H1 (cell line): ENCODE data around the gene MUC2. TPM values are rescaled to one million over a fixed set of nuclear protein-coding genes. Genes with fewer than 3 reads are reported as not detected.
A peak's percentile ranks its signal among the peaks of the same experiment; 100 is the strongest.

Source experiments
- CTCF ChIA-PET: fragments of 300-600 bp; sonication (Branson Sonifier 250); formaldehyde crosslinking; loops from one replicate; lab custom pipeline; 2021; ENCODE audit not compliant: partially characterized antibody; lab: Charles Lee
- POLR2A ChIA-PET: fragments of 300-600 bp; sonication (Branson Sonifier 250); formaldehyde crosslinking; loops from one replicate; lab custom pipeline; 2021; ENCODE audit warnings: inconsistent platforms; ENCODE audit not compliant: partially characterized antibody; lab: Charles Lee
- DNase-seq, 2 experiments: peaks; one replicate each; pipeline versions ENCODE4 v3.0.0 to v3.0.0-alpha.2; 2010 to 2022; ENCODE audit warnings: low spot score in 2 of 2, low read depth in 1 of 2, mixed read lengths in 1 of 2
- FAIRE-seq: peaks from 2 replicates; lab custom pipeline; 2011; peaks lifted over from hg19 to GRCh38; lab: Jason Lieb, UNC
- H2AFZ ChIP-seq: 2 replicates; pipeline ENCODE4 v1.8.1; 2012; ENCODE audit warnings: low read length, inconsistent platforms
- H2AK5ac ChIP-seq: 2 replicates; pipeline ENCODE4 v1.6.1; 2013; ENCODE audit warnings: low read depth, low read length
- H2BK120ac ChIP-seq: replicated peaks from 2 replicates; pipeline ENCODE3; 2013; ENCODE audit warnings: low read depth, low read length, inconsistent platforms
- H2BK12ac ChIP-seq: 2 replicates; pipeline ENCODE4 v1.6.1; 2013; ENCODE audit warnings: low read depth, low read length
- H2BK15ac ChIP-seq: 2 replicates; pipeline ENCODE4 v1.6.1; 2013; ENCODE audit warnings: low read length
- H2BK20ac ChIP-seq: 2 replicates; pipeline ENCODE4 v1.6.1; 2013; ENCODE audit warnings: low read length
- H2BK5ac ChIP-seq: 2 replicates; pipeline ENCODE4 v1.6.1; 2013; ENCODE audit warnings: low read depth, low read length
- H3K14ac ChIP-seq: 2 replicates; pipeline ENCODE4 v1.6.1; 2013; ENCODE audit warnings: inconsistent platforms; ENCODE audit not compliant: insufficient read length
- H3K18ac ChIP-seq: 2 replicates; pipeline ENCODE4 v1.6.1; 2013; ENCODE audit warnings: low read length; ENCODE audit errors: extremely low read depth
- H3K23ac ChIP-seq: 2 replicates; pipeline ENCODE4 v1.6.1; 2013; ENCODE audit warnings: inconsistent platforms; ENCODE audit not compliant: insufficient read length
- H3K23me2 ChIP-seq: 2 replicates; pipeline ENCODE4 v1.6.1; 2013; ENCODE audit warnings: low read depth, low read length
- H3K27ac ChIP-seq: 2 replicates; pipeline ENCODE4 v1.6.1; 2011; ENCODE audit warnings: low read depth, low read length, inconsistent platforms
- H3K27me3 ChIP-seq, 4 experiments: replicated peaks in 1 of 4; 1 replicate in 1 of 4; 2 replicates in 3 of 4; pipeline versions ENCODE4 v1.6.1 to v1.8.1; 2011 to 2013; ENCODE audit warnings: low read length in 3 of 4, mild to moderate bottlenecking in 3 of 4, inconsistent platforms in 2 of 4, mixed read lengths in 2 of 4, moderate library complexity in 1 of 4; ENCODE audit not compliant: control insufficient read depth in 3 of 4, insufficient read depth in 3 of 4; ENCODE audit errors: extremely low read depth in 1 of 4
- H3K36me3 ChIP-seq, 4 experiments: 2 replicates each; pipeline versions ENCODE4 v1.6.1 to v1.8.1; 2011 to 2013; ENCODE audit warnings: mild to moderate bottlenecking in 4 of 4, low read length in 3 of 4, moderate library complexity in 2 of 4, control low read depth in 1 of 4, inconsistent platforms in 1 of 4; ENCODE audit not compliant: insufficient read depth in 4 of 4, control insufficient read depth in 2 of 4
- H3K4ac ChIP-seq: replicated peaks from 2 replicates; pipeline ENCODE3; 2013; ENCODE audit warnings: low read length, low read depth, mixed read lengths, inconsistent platforms; ENCODE audit not compliant: insufficient read length
- H3K4me1 ChIP-seq, 4 experiments: replicated peaks in 1 of 4; 1 replicate in 1 of 4; 2 replicates in 3 of 4; pipeline versions ENCODE4 v1.6.1 to v1.8.1; 2011 to 2013; ENCODE audit warnings: low read length in 3 of 4, inconsistent platforms in 2 of 4, mixed read lengths in 1 of 4; ENCODE audit not compliant: insufficient read depth in 4 of 4, control insufficient read depth in 3 of 4
- H3K4me2 ChIP-seq, 2 experiments: 2 replicates each; pipeline versions ENCODE4 v1.6.1 to v1.8.1; 2011 to 2013; ENCODE audit warnings: low read depth in 2 of 2, low read length in 2 of 2, control low read depth in 1 of 2, inconsistent platforms in 1 of 2, mild to moderate bottlenecking in 1 of 2; ENCODE audit not compliant: insufficient read depth in 1 of 2
- H3K4me3 ChIP-seq, 4 experiments: fragments of 200-600, 300-600 bp in 1 of 4; sonication (generic), shearing (Covaris generic), sonication (Bioruptor Twin) in 1 of 4; 2 replicates each; pipeline versions ENCODE4 v1.5.1 to v1.8.1; 2011 to 2016; ENCODE audit warnings: low read length in 4 of 4, low read depth in 3 of 4, control low read depth in 2 of 4, inconsistent platforms in 2 of 4, mild to moderate bottlenecking in 2 of 4, mixed read lengths in 1 of 4, moderate library complexity in 1 of 4; ENCODE audit not compliant: insufficient read depth in 2 of 4; ENCODE audit errors: extremely low read depth in 1 of 4
- H3K56ac ChIP-seq: replicated peaks from 2 replicates; pipeline ENCODE3; 2013; ENCODE audit warnings: low read depth, mild to moderate bottlenecking, mixed read lengths, low read length, inconsistent platforms; ENCODE audit not compliant: insufficient read length
- H3K79me1 ChIP-seq: 2 replicates; pipeline ENCODE4 v1.6.1; 2013; ENCODE audit warnings: low read depth, low read length, control low read depth
- H3K79me2 ChIP-seq, 2 experiments: 2 replicates each; pipeline versions ENCODE4 v1.6.1 to v1.8.1; 2012 to 2013; ENCODE audit warnings: low read length in 2 of 2, mild to moderate bottlenecking in 2 of 2, inconsistent platforms in 1 of 2; ENCODE audit not compliant: insufficient read depth in 2 of 2, control insufficient read depth in 1 of 2
- H3K9ac ChIP-seq, 4 experiments: replicated peaks in 1 of 4; 1 replicate in 1 of 4; 2 replicates in 3 of 4; pipeline versions ENCODE4 v1.6.1 to v1.8.1; 2011 to 2013; ENCODE audit warnings: low read depth in 3 of 4, low read length in 3 of 4, control low read depth in 2 of 4, mild to moderate bottlenecking in 2 of 4, moderate library complexity in 2 of 4, inconsistent platforms in 1 of 4; ENCODE audit errors: extremely low read depth in 1 of 4
- H3K9me3 ChIP-seq, 2 experiments: 2 replicates each; pipeline versions ENCODE4 v1.6.1 to v1.8.1; 2012 to 2013; ENCODE audit warnings: mild to moderate bottlenecking in 2 of 2, moderate library complexity in 2 of 2, control low read depth in 1 of 2, inconsistent platforms in 1 of 2, low read depth in 1 of 2, low read length in 1 of 2, mixed read lengths in 1 of 2; ENCODE audit not compliant: insufficient read depth in 2 of 2
- H4K20me1 ChIP-seq, 2 experiments: replicated peaks in 1 of 2; 2 replicates each; pipeline versions ENCODE3 to v1.8.1; 2011 to 2013; ENCODE audit warnings: inconsistent platforms in 2 of 2, low read length in 2 of 2, mild to moderate bottlenecking in 1 of 2; ENCODE audit not compliant: insufficient read depth in 2 of 2, control insufficient read depth in 1 of 2
- H4K5ac ChIP-seq: 2 replicates; pipeline ENCODE4 v1.6.1; 2013; ENCODE audit warnings: low read length, low read depth, mixed read lengths, inconsistent platforms; ENCODE audit not compliant: insufficient read length
- H4K8ac ChIP-seq: 2 replicates; pipeline ENCODE4 v1.8.0; 2013; ENCODE audit warnings: mild to moderate bottlenecking, moderate library complexity, low read length, inconsistent platforms; ENCODE audit not compliant: insufficient read depth; ENCODE audit errors: extremely low read depth
- H4K91ac ChIP-seq: replicated peaks from 2 replicates; pipeline ENCODE3; 2013; ENCODE audit warnings: low read length, mixed read lengths, inconsistent platforms; ENCODE audit not compliant: insufficient read length
- EP300 ChIP-seq, 2 experiments: IDR thresholded peaks; 1 replicate in 1 of 2; 2 replicates in 1 of 2; pipeline ENCODE4 v1.6.1; 2011 to 2012; ENCODE audit warnings: low read depth in 2 of 2, low read length in 2 of 2, mild to moderate bottlenecking in 2 of 2, borderline replicate concordance in 1 of 2, inconsistent platforms in 1 of 2, moderate library complexity in 1 of 2
- WGBS, 2 experiments: shearing (Covaris generic) in 1 of 2; methylation state at CpG; one replicate each; pipeline versions ENCODE4 v1.1.6 to v1.1.7; 2013 to 2015; ENCODE audit warnings: low lambda C conversion rate in 2 of 2, mixed read lengths in 2 of 2, inconsistent platforms in 1 of 2, low coverage in 1 of 2, missing lambda C conversion rate in 1 of 2; ENCODE audit not compliant: insufficient replicate concordance in 2 of 2, insufficient coverage in 1 of 2, insufficient read length in 1 of 2; ENCODE audit errors: extremely low coverage in 1 of 2, missing lambda C conversion rate in 1 of 2; 5-methylcytosine and 5-hydroxymethylcytosine counted together
- polyA plus RNA-seq, 7 experiments: library from polyadenylated mRNA; depleted of rRNA in 3 of 7; stranded (reverse) in 5 of 7; unstranded in 2 of 7; fragments of >200 nt in 5 of 7; fragments of 200-250 nt in 2 of 7; gene quantifications; 1 replicate in 5 of 7; 2 replicates in 1 of 7; 4 replicates in 1 of 7; pipeline versions ENCODE4 v1.2.1 to v1.2.3, GENCODE V29; 2011 to 2013; ENCODE audit warnings: missing spikeins in 2 of 7, mixed read lengths in 2 of 7
- total RNA-seq: library from RNA; stranded (reverse); fragmentation: NEBNext Ultra II Directional; extraction: Animal tissue kit (Norgen Biotek cat#: 25700); gene quantifications from 2 replicates; pipeline ENCODE4 v1.2.1, GENCODE V29; 2021

MUC2 gene
- total and polyA plus RNA-seq, 2 of the 8 experiments (the other 6 are each of a cell fraction or from before 2014, with no cell fraction given) = not detected

- no peaks in the 10 kb centered on the region for H4K20me1 ChIP-seq
- DNase-seq (no peak), FAIRE-seq (no peak)
- H3K27me3 ChIP-seq = no peaks in the 10 kb centered on the region; a peak in 1 of 7 replicates
- H3K9me3 ChIP-seq = no peaks in the 10 kb centered on the region
- H3K56ac ChIP-seq = no peak overlapping the region
- H2BK5ac ChIP-seq = no peak overlapping the region
- H4K5ac ChIP-seq = no peak overlapping the region
- no peak overlapping the region for H4K91ac ChIP-seq
- H2BK120ac ChIP-seq = no peak overlapping the region
- H3K4me3 ChIP-seq = no peak overlapping the region
- H3K79me1 ChIP-seq = no peaks in the 10 kb centered on the region
- H2AFZ ChIP-seq = no peak overlapping the region
- no peak overlapping the region for H2AK5ac ChIP-seq
- H2BK15ac ChIP-seq = peak overlapping the region; percentile 46; the same call in 1 of the 2 replicates
- no peaks in the 10 kb centered on the region for H3K36me3 ChIP-seq
- H2BK20ac ChIP-seq = no peak overlapping the region
- H3K79me2 ChIP-seq = no peaks in the 10 kb centered on the region
- WGBS, 2 experiments = 85% methylated on average over 17 of the region's 18 CpGs; no CpG with 5 or more reads in 1 of the 2 experiments
- H3K9ac ChIP-seq = no peak overlapping the region
- no peak overlapping the region for H2BK12ac ChIP-seq
- no peak overlapping the region for H3K4me2 ChIP-seq
- H3K14ac ChIP-seq = no peak overlapping the region
- H4K8ac ChIP-seq = no peak overlapping the region
- ChIA-PET POLR2A (interaction anchor here (0.6 to 1.7 kb wide), 4 partner anchors 151 to 194 kb away, joined by 3 to 5 read pairs (median 4); no protein-coding TSS in a partner anchor), CTCF (interaction anchor here (0.6 to 2.6 kb wide), 30 partner anchors 9 to 205 kb away, joined by 3 to 22 read pairs (median 4); no protein-coding TSS in a partner anchor)
- no peak overlapping the region for H3K18ac ChIP-seq
- no peaks in the 10 kb centered on the region for H3K4me1 ChIP-seq
- no peaks in the 10 kb centered on the region for H3K23me2 ChIP-seq
- H3K23ac ChIP-seq = no peak overlapping the region
- H3K27ac ChIP-seq = no peak overlapping the region
- no peak overlapping the region for H3K4ac ChIP-seq
- no peak for TF ChIP-seq EP300 (IDR thresholded peaks at IDR 0.05; ENCODE audit: borderline replicate concordance in 1 of 2, low read depth in 2 of 2, low read length in 2 of 2)
Observed at GRCh38 chr11:1049911-1050580, 24.6 kb upstream of the MUC2 start.
